ENCODE data around the gene FAM107B.
"Not testable (repeated sequence)": the region's sequence is repeated elsewhere in the genome, so short reads cannot be mapped to it uniquely, and the experiment has no call there.

FAM107B gene

DNA sequence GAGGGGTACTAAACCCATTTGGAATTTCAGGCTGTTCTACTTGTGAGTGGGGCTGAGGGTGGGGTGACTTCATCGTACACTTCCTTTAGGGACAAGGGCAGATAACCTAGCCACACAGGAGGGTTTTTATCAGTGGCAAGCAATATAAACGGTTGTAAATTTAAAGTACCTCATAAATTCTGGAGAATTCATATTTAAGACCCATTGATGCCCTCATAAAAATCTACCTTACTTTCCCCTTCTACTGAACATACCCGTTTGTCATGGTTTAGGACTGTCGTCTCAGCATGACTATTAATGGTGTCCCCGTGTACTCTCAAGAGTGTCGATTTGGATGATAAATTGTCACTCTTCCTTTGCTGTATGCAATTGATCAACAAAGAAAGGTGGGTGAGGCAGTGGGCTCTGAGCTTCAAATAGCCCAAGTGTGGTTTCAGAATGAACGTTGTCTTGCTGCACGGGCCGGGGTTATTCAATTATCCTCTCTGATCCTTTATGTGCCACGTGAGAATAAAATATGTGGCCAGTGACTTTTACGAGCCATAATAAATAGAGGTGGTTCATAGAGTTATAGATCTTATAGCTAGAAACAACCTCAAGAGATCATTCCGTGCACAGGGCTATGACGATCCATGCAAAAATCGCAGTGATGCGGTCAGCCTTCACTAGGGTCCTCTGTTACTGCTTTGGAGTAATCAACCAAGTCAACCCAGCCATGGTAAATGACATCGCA lies 82.2 kb downstream of the FAM107B start:
- peaks cover 3% of the 10 kb centered on the region for H3K27me3 Mint-ChIP-seq (ENCODE audit: low read depth)
- H3K4me3 Mint-ChIP-seq: no peak overlapping the region
- peaks cover 10% of the 10 kb centered on the region for H3K4me1 Mint-ChIP-seq
- no peak overlapping the region for H3K27ac Mint-ChIP-seq
- TF ChIP-seq, protein P1, sequence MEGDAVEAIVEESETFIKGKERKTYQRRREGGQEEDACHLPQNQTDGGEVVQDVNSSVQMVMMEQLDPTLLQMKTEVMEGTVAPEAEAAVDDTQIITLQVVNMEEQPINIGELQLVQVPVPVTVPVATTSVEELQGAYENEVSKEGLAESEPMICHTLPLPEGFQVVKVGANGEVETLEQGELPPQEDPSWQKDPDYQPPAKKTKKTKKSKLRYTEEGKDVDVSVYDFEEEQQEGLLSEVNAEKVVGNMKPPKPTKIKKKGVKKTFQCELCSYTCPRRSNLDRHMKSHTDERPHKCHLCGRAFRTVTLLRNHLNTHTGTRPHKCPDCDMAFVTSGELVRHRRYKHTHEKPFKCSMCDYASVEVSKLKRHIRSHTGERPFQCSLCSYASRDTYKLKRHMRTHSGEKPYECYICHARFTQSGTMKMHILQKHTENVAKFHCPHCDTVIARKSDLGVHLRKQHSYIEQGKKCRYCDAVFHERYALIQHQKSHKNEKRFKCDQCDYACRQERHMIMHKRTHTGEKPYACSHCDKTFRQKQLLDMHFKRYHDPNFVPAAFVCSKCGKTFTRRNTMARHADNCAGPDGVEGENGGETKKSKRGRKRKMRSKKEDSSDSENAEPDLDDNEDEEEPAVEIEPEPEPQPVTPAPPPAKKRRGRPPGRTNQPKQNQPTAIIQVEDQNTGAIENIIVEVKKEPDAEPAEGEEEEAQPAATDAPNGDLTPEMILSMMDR (IDR thresholded peaks at IDR 0.05; ENCODE audit: unreplicated experiment in 3 of 3): no peak
- H3K36me3 Mint-ChIP-seq (ENCODE audit: low read depth): no peaks in the 10 kb centered on the region
- H3K9me3 Mint-ChIP-seq: peaks cover 2% of the 10 kb centered on the region

DNA sequence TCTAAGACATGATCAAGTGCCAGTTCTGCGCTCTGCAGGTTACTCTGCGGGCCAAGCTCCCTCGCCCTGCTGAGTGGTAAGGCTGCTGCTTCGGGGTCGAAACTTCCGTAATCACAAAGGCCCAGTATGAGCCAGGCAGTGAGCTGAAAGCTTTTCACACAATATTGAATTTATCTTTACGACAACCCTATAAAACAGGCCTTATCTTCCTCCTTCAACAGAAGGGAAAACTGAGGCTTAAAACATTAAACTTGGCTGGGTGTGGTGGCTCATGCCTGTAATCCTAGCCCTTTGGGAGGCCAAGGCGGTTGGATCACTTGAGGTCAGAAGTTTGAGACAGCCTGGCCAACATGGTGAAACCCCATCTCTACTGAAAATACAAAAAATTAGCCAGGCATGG lies 83.3 kb downstream of the FAM107B start:
- Mint-ChIP-seq H3K9me3 (peaks cover 2% of the 10 kb centered on the region), H3K27me3 (ENCODE audit: low read depth) (peaks cover 3% of the 10 kb centered on the region), H3K4me3 (no peak overlapping the region), H3K36me3 (ENCODE audit: low read depth) (no peaks in the 10 kb centered on the region), H3K4me1 (peaks cover 15% of the 10 kb centered on the region), H3K27ac (no peak overlapping the region)
- TF ChIP-seq, protein P1 (IDR thresholded peaks at IDR 0.05; ENCODE audit: unreplicated experiment in 3 of 3): no peak

DNA sequence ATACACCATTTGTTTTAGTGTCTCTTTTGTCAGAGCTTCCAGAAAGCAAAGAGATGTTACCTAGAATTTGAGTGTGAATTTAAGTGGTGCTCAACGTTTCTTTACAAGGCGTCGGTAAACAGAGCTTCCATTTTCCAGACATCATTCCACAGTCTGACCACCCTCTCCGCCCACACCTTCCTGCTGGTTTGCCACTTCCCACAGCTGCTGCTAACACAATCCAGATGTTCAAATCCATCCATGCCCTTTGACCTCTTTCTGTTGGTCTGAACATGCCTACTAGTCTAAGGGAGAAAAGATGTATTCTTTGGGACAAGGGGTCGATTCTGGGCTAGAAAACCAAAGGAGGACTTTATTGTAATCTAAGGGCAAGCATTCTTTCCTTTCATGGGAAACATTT lies 86.1 kb downstream of the FAM107B start:
- H3K36me3 Mint-ChIP-seq (ENCODE audit: low read depth): no peaks in the 10 kb centered on the region
- peaks cover 15% of the 10 kb centered on the region for H3K4me1 Mint-ChIP-seq
- H3K9me3 Mint-ChIP-seq: no peaks in the 10 kb centered on the region
- H3K4me3 Mint-ChIP-seq: no peak overlapping the region
- TF ChIP-seq, protein P1 (IDR thresholded peaks at IDR 0.05; ENCODE audit: unreplicated experiment in 3 of 3): no peak
- peak overlapping the region; percentile 48 to 81 (median 78) for H3K27ac Mint-ChIP-seq
- H3K27me3 Mint-ChIP-seq (ENCODE audit: low read depth): peaks cover 10% of the 10 kb centered on the region

DNA sequence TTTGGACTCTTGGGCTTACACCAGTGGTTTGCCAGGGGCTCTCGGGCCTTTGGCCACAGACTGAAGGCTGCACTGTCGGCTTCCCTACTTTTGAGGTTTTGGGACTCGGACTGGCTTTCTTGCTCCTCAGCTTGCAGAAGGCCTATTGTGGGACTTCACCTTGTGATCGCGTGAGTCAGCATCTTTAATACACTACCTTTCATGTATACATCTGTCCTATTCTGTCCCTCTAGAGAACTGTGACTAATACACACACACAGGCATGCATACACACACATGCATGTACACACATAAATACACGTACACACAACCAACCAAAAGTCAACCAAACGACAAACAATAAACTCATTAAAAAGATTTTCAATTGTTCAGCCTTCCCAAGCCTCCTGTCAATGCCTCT lies 86.5 kb downstream of the FAM107B start:
- H3K27ac Mint-ChIP-seq: peak overlapping the region; percentile 48 to 81 (median 78)
- H3K27me3 Mint-ChIP-seq (ENCODE audit: low read depth); H3K36me3 Mint-ChIP-seq (ENCODE audit: low read depth); H3K4me3 Mint-ChIP-seq; H3K9me3 Mint-ChIP-seq: not testable (repeated sequence)
- peaks cover 15% of the 10 kb centered on the region for H3K4me1 Mint-ChIP-seq

DNA sequence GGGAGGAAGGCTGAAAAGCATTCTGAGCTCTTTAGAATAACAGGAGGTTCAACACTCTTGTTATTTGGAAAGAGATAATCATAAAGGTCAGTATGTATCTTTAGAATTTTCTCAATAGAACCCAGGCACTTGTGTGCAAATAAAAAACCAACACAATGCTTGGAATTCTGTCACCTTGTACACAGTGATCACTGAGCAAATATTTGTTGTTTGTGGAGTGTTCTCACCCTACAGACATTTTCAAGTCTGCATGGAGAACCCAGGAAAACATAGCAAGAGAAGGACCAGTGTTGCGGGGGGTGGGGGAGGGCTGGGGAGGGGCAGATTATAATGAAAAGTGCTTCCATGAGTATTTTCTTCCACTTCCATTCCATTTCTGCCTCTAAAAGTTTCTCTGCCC lies 87.4 kb downstream of the FAM107B start:
- H3K9me3 Mint-ChIP-seq: no peaks in the 10 kb centered on the region

DNA sequence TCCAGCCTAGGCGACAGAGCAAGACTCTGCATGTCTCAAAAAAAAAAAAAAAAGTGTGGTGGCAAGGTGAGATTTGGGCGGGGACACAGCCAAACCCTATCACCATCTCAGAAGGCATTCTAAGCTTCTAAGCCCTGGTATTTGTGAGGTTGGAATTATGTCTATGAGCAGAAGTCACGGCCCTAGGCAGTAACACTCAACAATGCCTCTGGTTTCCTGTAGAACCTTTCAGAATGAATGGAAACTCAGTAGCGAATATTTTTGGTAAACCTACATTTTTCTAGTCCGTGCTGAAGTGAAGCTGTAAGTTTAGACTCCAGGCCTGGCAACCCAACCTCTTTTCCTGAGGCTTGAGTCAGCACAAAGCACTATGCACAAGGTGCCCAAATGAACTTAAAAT lies 88.3 kb downstream of the FAM107B start:
- Mint-ChIP-seq H3K27me3 (ENCODE audit: low read depth) (peaks cover 10% of the 10 kb centered on the region), H3K36me3 (ENCODE audit: low read depth) (no peaks in the 10 kb centered on the region), H3K4me3 (no peak overlapping the region), H3K4me1 (peaks cover 15% of the 10 kb centered on the region), H3K27ac (no peak overlapping the region), H3K9me3 (no peaks in the 10 kb centered on the region)
- TF ChIP-seq, protein P1 (IDR thresholded peaks at IDR 0.05; ENCODE audit: unreplicated experiment in 3 of 3): no peak

More for the DNA sequence above, 87.4 kb downstream of the FAM107B start:
- Mint-ChIP-seq H3K27me3 (ENCODE audit: low read depth) (peaks cover 10% of the 10 kb centered on the region), H3K4me1 (peaks cover 15% of the 10 kb centered on the region), H3K4me3 (no peak overlapping the region), H3K27ac (peak overlapping the region in 2 of 3 experiments; percentile 31 to 32), H3K36me3 (ENCODE audit: low read depth) (no peaks in the 10 kb centered on the region)
- TF ChIP-seq, protein P1 (IDR thresholded peaks at IDR 0.05; ENCODE audit: unreplicated experiment in 3 of 3): no peak

Measured in nephron (organoid).